Muscle of leg (tissue), 11 donors: ENCODE data around the gene CALU. TPM values are rescaled to one million over a fixed set of nuclear protein-coding genes. Genes with fewer than 3 reads are reported as not detected.

Experiments used
- DNase-seq: peaks from one replicate; pipeline ENCODE4 v3.0.0; 2013
- H3K27ac ChIP-seq: one replicate; pipeline ENCODE4 v1.5.1; 2013; ENCODE audit warnings: mild to moderate bottlenecking, low read length, control low read depth
- H3K27me3 ChIP-seq: one replicate; pipeline ENCODE4 v1.6.1; 2013; ENCODE audit warnings: low read length; ENCODE audit not compliant: control insufficient read depth, insufficient read depth
- H3K36me3 ChIP-seq: one replicate; pipeline ENCODE4 v1.6.1; 2013; ENCODE audit warnings: low read length; ENCODE audit not compliant: control insufficient read depth, insufficient read depth
- H3K4me1 ChIP-seq: one replicate; pipeline ENCODE4 v1.6.1; 2013; ENCODE audit warnings: low read length; ENCODE audit not compliant: control insufficient read depth, insufficient read depth
- H3K4me3 ChIP-seq: one replicate; pipeline ENCODE4 v1.5.1; 2013; ENCODE audit warnings: low read length, control low read depth
- H3K9me3 ChIP-seq: replicated peaks from 2 replicates; pipeline ENCODE4 v1.6.1; 2013; ENCODE audit warnings: low read depth, low read length; ENCODE audit not compliant: control insufficient read depth
- WGBS: methylation state at CpG from one replicate; pipeline ENCODE4 v1.1.5; 2013; ENCODE audit warnings: missing lambda C conversion rate; ENCODE audit not compliant: insufficient coverage; 5-methylcytosine and 5-hydroxymethylcytosine counted together
- polyA plus RNA-seq, 8 donors: library from polyadenylated mRNA; unstranded; fragments of 120-200 nt; gene quantifications; one replicate each; pipeline versions ENCODE4 v1.2.1 to v1.2.3, GENCODE V29; 2013; ENCODE audit warnings: inconsistent platforms in 1 of 8, low replicate concordance in 1 of 8; ENCODE audit not compliant: insufficient read length in 8 of 8, insufficient read depth in 1 of 8
- total RNA-seq: library from RNA; stranded (reverse); fragments of 120-200 nt; gene quantifications from one replicate; pipeline ENCODE4 v1.2.4, GENCODE V29; 2013

CALU gene
- total and polyA plus RNA-seq, 9 donors = 172 to 324 (median 239) TPM

DNA sequence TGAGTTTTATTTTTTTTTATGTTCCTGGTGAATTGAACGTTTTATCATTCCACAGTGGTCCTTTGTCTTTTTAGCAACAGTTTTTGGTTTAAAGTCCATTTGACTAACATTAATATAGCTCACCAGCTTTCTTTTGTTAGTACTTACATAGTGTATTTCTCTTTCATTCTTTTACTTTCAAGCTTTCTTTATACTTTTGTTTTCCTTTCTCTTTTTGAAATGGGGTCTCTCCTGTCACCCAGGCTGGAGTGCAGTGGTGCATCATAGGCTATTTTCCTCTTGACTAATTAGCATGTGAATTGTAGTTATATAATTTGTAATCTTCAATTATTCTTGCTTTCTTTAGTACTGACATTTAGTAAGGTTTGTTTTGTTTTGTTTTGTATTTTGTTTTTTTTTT lies 39.3 kb upstream of the CALU start:
- no peaks in the 10 kb centered on the region for H3K36me3 ChIP-seq
- no peak overlapping the region for H3K4me3 ChIP-seq
- H3K4me1 ChIP-seq = peaks cover 7% of the 10 kb centered on the region
- peaks cover 37% of the 10 kb centered on the region for H3K27me3 ChIP-seq
- no peak overlapping the region for H3K27ac ChIP-seq
- no peak for DNase-seq
- no peaks in the 10 kb centered on the region for H3K9me3 ChIP-seq
- no CpG with 5 or more reads among the region's 1 CpG for WGBS

DNA sequence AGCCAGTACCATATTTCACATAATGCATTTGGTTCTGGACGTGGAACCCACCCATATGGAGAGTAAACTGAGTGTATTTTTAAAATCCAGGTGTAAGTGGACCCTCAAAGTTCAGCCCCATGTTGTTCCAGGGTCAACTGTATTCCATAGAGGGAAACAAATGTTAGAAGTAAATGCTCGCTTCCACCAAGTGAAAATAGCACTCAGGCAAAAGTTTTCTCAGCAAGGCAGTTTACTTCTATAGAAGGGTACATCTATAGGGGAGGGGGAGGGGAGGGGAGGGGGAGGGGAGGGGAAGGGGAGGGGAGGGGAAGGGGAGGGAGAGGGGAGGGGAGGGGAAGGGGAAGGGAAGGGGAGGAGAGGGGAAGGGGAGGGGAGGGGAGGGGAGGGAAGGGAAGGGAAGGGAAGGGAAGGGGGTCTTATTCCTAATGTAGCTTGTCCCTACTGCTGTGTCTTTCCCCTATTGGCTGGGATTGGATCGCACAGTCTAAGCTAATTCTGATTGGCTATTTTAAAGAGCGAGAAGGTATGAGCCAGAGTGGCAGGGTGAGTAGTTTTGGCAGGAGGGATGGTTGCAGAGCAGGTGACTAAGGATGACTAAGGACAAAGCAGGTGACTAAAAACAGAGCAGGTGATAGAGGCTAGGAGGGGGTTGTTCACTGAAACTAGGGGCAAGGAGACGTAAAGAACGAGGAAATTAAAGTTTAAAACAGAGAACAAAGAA lies 37.9 kb upstream of the CALU start:
- no peak for DNase-seq
- Histone ChIP-seq H3K27me3 (peaks cover 34% of the 10 kb centered on the region), H3K4me1 (peaks cover 7% of the 10 kb centered on the region), H3K36me3 (no peaks in the 10 kb centered on the region), H3K4me3 (no peak overlapping the region), H3K27ac (no peak overlapping the region), H3K9me3 (no peaks in the 10 kb centered on the region)
- 81% methylated on average over 3 of the region's 6 CpGs for WGBS

DNA sequence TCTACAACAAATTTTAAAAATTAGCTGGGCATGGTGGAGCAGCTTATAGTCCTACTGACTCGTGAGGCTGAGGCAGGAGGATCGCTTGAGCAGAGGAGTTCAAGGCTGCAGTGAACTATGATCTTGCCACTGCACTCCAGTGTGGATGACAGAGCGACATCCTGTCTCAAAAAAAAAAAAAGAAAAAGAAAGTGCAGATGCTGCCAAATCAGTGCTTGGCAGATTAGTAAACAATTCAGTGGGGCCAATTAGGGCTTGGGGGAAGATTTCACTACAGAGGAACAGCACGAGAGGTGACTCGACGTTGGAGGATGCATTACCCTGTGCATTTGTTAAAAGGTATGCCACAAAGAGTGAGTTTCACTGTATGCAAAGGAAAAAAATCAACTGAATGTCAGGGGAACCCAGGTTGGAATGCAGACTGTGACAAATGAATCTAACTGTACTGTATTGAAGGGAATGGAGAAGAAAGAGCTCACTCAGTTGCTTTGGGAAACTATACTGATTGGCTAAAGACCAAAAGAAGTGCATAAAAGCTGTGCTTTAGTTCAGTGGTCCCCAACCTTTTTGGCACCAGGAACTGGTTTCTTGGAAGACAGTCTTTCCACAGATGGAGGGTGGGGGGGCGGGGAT lies 35.4 kb upstream of the CALU start:
- DNase-seq = no peak
- 60% methylated on average over 6 of the region's 7 CpGs for WGBS

DNA sequence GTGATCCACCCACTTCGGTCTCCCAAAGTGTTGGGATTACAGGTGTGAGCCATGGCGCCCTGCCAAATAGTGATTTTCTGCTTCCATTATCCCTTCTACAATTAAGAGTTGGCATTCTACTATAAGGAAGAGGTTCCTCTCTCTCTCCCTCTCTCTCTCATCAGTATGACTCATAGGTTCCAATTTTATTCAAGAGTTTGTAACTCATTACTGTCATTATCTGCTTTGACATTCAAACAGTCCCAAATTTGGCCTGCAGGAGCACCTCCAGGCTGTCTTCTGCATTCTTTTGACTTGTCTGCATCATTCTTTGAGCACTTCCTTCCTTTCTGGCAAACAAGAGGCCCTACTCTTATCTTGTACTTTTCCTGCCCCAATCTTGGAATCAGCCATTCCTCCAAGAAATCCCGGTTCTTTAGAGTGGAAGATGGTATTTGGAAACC lies 33.2 kb upstream of the CALU start:
- Histone ChIP-seq H3K4me3 (no peak overlapping the region), H3K27ac (no peak overlapping the region), H3K9me3 (no peaks in the 10 kb centered on the region), H3K4me1 (no peaks in the 10 kb centered on the region), H3K36me3 (no peaks in the 10 kb centered on the region), H3K27me3 (peaks cover 3% of the 10 kb centered on the region)
- WGBS = no CpG with 5 or more reads among the region's 3 CpGs
- DNase-seq = no peak

More for the DNA sequence above, 35.4 kb upstream of the CALU start:
- Histone ChIP-seq H3K27ac (no peak overlapping the region), H3K4me3 (no peak overlapping the region), H3K36me3 (no peaks in the 10 kb centered on the region), H3K27me3 (peaks cover 12% of the 10 kb centered on the region), H3K4me1 (no peaks in the 10 kb centered on the region), H3K9me3 (no peaks in the 10 kb centered on the region)

DNA sequence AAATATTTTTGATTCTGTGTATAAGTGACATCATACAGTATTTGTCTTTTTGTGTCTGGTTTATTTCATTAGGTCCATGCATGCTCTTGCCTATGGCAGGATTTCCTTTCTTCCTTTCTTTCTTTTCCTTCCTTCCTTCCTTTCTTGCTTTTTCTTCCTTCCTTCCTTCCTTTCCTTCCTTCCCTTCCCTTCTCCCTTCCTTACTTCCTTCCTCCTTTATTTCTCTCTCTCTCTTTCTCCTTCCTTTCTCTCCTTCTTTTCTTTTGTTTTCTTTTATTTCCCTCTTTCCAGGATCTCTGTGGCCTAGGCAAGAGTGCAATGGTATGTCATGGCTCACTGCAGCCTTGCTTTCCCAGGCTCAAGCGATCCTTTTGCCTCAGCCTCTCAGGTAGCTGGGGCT lies 31.4 kb upstream of the CALU start:
- Histone ChIP-seq H3K4me1 (no peaks in the 10 kb centered on the region), H3K36me3 (no peaks in the 10 kb centered on the region), H3K9me3 (no peaks in the 10 kb centered on the region), H3K27me3 (peaks cover 2% of the 10 kb centered on the region), H3K4me3 (no peak overlapping the region), H3K27ac (no peak overlapping the region)
- no CpG with 5 or more reads among the region's 1 CpG for WGBS
- no peak for DNase-seq

DNA sequence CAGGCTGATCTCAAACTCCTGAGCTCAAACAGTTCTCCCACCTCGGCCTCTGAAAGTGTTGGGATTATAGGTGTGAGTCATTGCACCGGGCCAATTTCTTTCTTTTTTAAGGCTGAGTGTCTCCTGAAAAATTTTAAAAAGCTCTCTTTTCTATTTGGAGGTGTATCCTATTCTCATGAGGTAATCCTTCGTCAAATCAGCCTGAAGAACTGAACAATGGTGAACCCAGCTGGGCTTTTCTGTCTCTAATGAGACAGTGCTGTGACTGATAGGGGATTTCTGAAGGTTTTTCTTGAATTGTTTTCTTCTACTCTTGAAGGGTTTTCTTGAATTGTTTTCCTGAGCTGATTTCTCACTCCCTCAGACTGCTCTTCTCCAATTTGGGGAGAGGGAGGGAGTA lies 30.9 kb upstream of the CALU start:
- no CpG with 5 or more reads among the region's 3 CpGs for WGBS

DNA sequence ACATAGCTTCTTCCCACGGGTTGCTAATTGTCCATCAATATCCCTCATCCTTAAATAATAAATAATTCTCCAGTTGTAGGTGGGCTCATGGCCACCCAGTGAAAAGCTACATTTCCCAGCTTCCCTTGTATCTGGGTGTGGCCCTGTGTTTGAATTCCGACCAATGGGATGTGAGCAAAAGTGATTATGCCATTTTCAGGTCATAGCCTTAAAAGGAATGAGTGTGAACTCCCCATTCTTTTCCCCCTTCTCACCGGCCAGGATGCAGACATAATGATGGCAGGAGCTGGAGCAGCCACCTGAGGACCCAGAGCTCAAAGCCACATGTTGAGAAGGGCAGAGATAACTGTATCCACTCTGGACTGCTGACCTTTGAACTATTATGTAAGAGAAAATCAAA lies 30.3 kb upstream of the CALU start:
- no peaks in the 10 kb centered on the region for H3K36me3 ChIP-seq
- H3K27ac ChIP-seq = no peak overlapping the region
- H3K9me3 ChIP-seq = no peaks in the 10 kb centered on the region
- H3K4me1 ChIP-seq = no peaks in the 10 kb centered on the region
- WGBS = no CpG with 5 or more reads among the region's 3 CpGs
- peaks cover 3% of the 10 kb centered on the region for H3K27me3 ChIP-seq
- H3K4me3 ChIP-seq = no peak overlapping the region
- DNase-seq = no peak

More for the DNA sequence above, 30.9 kb upstream of the CALU start:
- Histone ChIP-seq H3K27me3 (peaks cover 5% of the 10 kb centered on the region), H3K4me1 (no peaks in the 10 kb centered on the region), H3K4me3 (no peak overlapping the region), H3K36me3 (no peaks in the 10 kb centered on the region), H3K27ac (no peak overlapping the region), H3K9me3 (no peaks in the 10 kb centered on the region)
- DNase-seq = no peak

DNA sequence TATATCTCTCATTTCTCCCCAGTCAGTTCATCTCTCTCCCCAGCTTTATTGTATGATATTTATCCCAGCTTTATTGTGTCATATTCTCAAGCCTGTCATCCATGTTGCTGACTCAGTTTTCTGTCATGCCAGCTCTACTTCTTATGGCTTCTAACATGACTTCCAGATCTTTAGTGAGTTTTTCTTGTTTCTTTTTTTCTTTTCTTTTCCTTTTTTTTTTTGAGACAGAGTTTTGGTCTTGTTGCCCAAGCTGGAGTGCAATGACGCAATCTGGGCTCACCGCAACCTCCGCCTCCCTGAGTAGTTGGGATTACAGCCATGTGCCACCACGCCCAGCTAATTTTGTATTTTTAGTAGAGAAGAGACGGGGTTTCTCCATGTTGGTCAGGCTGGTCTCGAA lies 28.7 kb upstream of the CALU start:
- no peak for DNase-seq
- H3K36me3 ChIP-seq = no peaks in the 10 kb centered on the region
- WGBS = 80% methylated on average over 1 of the region's 6 CpGs
- H3K9me3 ChIP-seq = no peaks in the 10 kb centered on the region
- no peak overlapping the region for H3K4me3 ChIP-seq
- peaks cover 4% of the 10 kb centered on the region for H3K27me3 ChIP-seq
- no peaks in the 10 kb centered on the region for H3K4me1 ChIP-seq
- H3K27ac ChIP-seq = no peak overlapping the region

DNA sequence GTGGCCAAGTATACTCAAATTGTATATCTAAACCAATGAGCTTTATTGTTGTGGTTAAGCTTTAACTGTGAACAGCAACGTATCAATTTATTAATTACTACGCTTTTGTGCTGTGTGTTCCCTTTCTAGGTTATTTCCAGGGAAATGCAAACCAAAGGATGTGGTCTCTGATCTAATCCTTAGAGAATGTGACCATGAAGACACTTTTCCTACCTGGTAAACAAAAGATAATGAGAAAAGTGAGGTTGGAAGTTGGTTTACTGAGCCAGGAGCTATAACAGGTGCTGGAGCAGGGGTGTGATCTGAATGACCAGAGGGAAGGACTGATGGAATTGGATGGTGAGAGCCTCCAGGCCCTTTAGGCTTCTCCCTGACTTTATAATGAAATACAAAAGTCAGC lies 25.4 kb upstream of the CALU start:
- H3K27me3 ChIP-seq = peaks cover 7% of the 10 kb centered on the region
- no peak overlapping the region for H3K27ac ChIP-seq
- no peaks in the 10 kb centered on the region for H3K9me3 ChIP-seq
- H3K36me3 ChIP-seq = no peaks in the 10 kb centered on the region
- no peak overlapping the region for H3K4me3 ChIP-seq
- no peaks in the 10 kb centered on the region for H3K4me1 ChIP-seq
- no CpG with 5 or more reads among the region's 2 CpGs for WGBS
- DNase-seq = no peak

DNA sequence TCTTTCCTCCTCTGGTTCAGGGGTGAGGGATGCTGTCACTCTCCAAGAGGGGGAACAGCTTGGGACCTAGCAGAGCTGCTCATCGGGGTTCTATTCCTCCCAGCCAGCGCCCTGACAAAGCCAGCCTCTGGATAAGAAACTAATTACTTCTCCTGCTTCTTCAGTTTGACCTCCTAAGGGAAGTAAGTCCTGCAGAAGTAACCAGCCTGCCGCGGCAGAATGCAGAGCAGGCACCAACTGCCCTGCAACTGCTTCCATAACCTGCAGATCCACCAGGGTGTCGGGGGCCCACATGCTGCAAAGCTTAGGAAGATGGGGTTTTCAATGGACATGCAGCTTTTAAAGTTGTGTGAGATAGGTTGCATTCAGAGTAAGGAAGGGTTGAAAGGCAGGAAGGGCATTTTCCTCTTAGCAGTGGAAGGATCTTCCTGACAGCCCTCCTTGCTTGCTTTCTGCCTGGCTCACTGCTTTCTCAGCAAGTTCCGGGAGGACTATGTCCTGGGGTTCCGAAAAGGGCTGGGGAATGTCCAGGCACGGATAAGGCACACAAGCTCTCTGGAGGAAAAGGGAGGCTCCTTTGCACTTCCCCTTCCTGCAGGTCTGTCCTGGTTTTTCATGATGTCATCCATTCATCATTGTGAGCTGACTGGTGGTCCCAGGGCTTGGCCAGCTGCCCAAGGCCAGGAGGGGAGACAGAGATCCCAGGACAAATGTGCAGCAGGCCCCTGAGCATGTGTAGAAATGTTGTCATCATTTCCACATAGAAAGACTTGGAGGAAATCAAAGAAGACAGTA lies 24.3 kb upstream of the CALU start:
- DNase-seq = no peak

More for the DNA sequence above, 24.3 kb upstream of the CALU start:
- Histone ChIP-seq H3K27ac (no peak overlapping the region), H3K4me1 (no peaks in the 10 kb centered on the region), H3K36me3 (no peaks in the 10 kb centered on the region), H3K4me3 (no peak overlapping the region), H3K27me3 (peaks cover 7% of the 10 kb centered on the region), H3K9me3 (no peaks in the 10 kb centered on the region)
- 59% methylated on average over 7 of the region's 8 CpGs for WGBS
